Measurements from ENCODE around the gene VPS8.
A peak's percentile ranks its signal among the peaks of the same experiment; 100 is the strongest.
"Not testable (repeated sequence)": the region's sequence is repeated elsewhere in the genome, so short reads cannot be mapped to it uniquely, and the experiment has no call there.

Gene VPS8

DNA sequence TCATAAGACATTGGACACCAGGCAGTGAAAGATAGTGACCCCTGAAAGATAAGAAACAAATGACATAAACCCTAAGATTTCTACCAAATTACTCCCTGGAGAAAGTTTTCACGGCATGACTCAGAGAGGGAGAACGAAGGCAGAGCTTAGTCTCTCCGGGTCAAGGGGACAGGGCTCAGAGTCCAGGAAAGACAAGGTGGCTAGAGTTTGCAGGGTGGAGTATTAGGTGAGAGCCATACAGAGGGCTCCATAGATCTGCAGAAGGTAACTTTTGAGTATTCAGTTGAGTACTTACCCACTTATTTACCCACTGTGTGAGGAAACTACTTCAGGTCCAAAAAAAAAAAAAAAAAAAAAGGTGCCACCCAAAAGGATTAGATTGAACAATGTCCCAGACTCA is 197.7 kb downstream of the VPS8 start:
- DNase-seq = no peak

DNA sequence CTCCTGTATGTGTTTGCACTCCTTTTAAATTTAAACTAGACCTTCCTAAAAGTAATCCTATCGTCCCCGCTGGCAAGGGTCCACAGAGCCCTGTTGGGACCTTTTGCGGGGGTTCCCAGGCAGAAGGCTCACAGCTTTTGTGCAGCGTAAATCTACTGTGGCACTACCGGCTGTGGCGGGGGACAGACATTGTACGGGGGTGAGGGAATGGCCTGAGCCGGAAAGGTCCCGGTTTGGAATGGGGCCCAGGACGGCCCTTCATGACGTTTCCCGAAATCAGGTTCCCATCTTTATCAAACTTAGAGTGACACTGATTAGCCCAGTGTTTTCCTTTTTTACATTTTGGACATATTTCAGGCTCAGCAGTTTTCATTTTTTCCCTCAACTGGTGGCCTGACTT is 205.6 kb downstream of the VPS8 start:
- DNase-seq = not testable (repeated sequence)

- DNase-seq = not testable (repeated sequence)
Observed at GRCh38 chr3:185017996-185018395, 206.0 kb downstream of the VPS8 start.

GRCh38 chr3:185021256-185021655 is 209.3 kb downstream of the VPS8 start:
- no peak for DNase-seq

- no peak for DNase-seq
Observed at GRCh38 chr3:185024406-185024805, 212.4 kb downstream of the VPS8 start.

- no peak for DNase-seq
Observed at GRCh38 chr3:185024966-185025365, 213.0 kb downstream of the VPS8 start.

- DNase-seq = no peak
Observed at GRCh38 chr3:185028121-185028520, 216.2 kb downstream of the VPS8 start.

- no peak for DNase-seq
Observed at GRCh38 chr3:185029086-185029485, 217.1 kb downstream of the VPS8 start.

DNA sequence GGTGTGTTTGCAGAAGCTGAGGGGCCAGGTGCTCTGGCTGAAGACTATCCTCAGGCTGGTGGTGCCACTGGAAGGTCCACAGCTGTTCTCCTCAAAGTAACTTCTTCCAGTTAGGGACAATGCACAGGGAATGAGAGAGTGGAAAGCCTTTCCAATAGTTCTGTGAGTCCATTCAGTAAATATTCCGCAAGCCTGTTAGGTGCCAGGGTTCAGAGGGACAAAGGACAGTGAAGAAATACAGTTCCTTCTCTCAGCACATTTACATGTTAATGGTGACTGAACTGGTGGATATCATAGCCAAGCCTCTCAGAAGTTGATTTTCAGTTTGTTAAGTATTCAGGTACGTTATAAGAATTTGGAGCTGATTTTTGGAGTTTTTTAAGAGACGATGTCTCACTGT is 218.4 kb downstream of the VPS8 start:
- no peak for DNase-seq

DNA sequence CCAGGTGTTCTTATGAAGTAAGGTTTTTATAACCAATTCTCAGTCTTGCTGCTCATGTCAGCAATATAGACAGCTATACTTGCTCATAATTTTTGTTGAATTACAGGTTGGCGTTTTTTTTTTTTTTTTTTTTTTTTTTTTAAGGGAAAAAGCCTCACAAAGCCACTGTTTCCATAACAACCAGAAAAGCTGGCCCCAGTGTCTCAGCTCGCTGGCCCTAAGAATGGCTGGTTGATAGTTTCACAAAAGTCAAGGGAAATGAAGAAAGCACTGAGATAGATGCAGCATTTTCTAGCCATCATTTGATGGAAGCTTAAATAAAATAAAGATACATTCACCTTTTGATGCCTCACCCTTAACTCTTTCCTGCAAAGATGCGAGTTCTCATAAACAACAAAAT is 219.0 kb downstream of the VPS8 start:
- no peak for DNase-seq

DNA sequence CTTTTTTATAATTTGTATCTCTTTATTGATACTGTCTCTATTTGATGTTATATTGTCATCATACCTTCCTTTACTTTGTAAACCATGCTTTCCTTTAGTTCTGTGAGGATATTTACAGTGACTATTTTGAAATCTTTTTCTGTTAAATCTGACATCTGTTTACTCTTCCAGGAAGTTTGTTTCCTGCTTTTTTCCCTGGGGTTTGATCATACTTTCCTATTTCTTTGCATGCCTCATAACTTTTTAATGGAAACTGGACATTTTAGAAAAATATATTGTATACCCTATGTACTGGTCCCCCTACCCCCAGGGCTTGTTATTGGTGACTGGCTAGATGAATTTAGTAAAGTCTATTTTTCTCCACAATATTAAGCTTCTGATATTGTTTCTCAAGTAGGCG is 225.8 kb downstream of the VPS8 start:
- no peak for DNase-seq

DNA sequence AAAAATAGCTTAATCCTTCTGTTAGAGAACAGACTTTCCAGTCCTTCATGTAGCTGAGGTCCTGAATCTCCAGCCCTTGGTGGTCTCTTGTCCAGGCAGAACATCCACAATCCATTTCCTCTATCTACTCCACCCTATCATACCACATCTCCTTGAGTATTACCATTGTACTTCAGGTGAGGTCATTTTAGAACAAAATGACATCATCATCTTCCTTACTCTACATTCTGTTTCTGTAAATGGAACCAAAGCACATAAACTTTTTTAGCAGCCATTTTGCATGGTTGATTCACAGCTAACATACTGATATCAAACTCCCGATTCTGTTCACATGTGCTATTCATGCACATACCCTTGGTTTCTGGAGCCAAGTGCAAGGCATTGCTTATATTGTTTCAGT is 228.5 kb downstream of the VPS8 start:
- DNase-seq = no peak

DNA sequence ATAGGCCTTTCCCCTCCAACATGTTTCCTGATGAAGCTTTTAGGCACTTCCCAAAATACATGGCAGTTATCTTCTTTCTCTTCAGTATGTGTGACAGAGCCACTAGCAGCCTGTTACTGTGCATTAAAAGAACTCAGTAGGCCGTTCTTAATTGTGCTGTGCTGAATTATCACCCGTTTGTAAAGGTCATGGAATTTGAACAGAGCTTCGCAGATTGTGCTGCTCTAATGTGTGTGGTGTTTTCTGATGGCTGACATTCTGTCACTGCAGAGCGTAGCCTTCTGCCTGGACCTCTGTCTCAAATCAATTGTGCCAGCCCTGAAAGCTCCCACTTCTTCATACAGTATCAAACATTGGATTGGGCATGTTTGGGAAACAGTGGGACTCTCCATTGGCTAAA is 229.6 kb downstream of the VPS8 start:
- DNase-seq = no peak

DNA sequence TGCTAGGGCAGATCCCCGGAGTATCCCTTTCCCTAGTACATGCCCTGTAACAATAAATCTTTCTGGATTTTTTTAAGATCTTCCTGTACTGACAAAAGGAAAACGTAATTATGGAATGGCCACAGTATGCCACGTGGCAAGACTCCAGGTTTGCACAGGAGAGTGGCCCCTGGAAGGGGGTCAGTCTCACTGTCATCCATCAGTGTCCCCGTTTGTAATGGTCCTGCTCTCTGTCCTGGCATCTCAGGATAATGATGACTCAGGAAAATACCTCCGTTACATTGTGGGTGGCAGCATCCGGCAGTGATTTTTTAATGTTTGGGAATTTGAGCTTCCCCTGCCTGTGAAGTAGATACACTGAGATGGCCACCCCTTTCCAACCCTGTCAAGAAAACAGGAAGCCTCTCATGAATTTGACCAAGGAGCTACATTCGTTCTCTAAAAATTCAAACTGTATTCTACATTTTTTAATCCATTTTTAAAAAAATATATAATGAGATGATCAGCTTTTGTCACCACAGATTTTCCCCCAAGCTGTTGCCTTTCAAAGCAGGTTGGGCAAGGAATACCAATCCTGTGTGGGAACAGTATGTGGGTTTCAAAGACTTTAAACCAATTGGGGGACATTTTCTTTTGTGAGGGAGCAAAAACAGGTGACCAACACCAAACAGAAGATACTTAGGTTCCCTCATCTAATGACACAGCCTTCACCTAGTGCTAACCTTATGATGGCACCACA is 230.5 kb downstream of the VPS8 start:
- DNase-seq = no peak

DNA sequence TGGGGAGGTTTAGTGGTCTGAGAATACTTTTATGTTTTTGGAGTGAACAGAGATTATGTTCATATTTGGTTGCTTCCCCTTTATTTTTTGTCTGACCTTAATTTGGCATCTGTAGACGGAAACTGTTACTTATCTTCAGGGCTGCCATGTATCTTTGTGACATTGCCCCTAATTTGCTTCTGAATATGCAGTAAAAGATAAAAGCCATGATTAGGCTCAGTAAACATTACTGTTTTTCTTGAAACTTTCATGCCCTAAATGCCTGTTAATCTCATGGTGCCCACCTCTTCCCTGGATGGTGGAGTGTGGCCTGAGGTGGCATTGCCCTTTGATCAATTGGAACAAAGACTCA is 234.2 kb downstream of the VPS8 start:
- DNase-seq = no peak

DNA sequence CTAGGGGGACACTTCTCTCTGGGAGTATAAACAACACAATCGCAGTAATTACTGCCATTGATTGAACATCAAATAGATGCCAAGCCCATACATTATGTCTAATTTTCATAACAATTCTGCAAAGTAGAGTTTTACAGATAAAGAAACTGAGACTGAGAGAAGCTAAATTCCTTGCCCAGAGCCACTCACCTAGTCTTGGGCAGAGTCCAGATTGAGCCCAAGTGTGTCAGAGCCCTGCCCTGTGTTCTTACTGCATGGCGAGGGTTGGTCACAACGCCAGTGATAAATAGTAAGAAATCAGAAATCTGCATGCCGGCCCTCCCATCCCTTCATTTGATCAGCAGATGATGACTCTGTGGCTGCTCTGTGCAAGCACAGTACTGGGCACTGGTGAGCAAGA is 234.6 kb downstream of the VPS8 start:
- DNase-seq = no peak

- DNase-seq = no peak
Observed at GRCh38 chr3:185049710-185050109, 237.7 kb downstream of the VPS8 start.

GRCh38 chr3:185051801-185052200 is 239.8 kb downstream of the VPS8 start:
- no peak for DNase-seq

- no peak for DNase-seq
Observed at GRCh38 chr3:185052631-185053030, 240.7 kb downstream of the VPS8 start.

- DNase-seq = no peak
Observed at GRCh38 chr3:185056908-185057307, 244.9 kb downstream of the VPS8 start.

DNA sequence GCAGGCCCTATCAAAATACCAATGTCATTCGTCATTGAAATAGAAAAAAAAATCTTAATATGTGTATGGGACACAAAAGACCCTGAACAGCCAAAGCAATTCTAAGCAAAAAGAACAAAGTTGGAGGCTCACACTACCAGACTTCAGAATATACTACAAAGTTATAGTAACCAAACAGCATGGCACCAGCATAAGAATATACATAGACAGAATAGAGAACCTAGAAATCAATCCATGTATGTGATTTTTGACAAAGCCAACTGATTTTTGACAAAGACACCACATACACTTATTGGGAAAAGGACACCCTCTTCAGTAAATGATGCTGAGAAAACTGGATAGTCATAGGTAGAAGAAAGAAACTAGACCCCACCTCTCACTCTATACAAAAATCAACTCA is 245.9 kb downstream of the VPS8 start:
- no peak for DNase-seq

DNA sequence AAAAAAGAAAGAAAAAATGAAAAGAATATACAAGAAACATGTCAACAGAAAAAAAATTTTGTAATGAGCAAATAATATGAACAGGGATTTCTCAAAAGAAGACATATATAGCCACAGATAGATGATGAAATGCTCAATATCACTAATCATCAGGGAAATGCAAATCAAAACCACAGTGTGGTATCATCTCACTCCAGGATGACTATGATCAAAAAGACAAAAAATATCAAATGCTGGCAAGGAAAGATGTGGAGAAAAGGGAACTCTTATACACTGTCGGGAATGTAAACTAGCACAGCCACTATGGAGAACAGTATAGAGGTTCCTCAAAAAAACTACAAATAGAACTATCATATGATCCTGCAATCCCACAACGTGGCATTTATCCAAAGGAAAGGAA is 246.8 kb downstream of the VPS8 start:
- no peak for DNase-seq

DNA sequence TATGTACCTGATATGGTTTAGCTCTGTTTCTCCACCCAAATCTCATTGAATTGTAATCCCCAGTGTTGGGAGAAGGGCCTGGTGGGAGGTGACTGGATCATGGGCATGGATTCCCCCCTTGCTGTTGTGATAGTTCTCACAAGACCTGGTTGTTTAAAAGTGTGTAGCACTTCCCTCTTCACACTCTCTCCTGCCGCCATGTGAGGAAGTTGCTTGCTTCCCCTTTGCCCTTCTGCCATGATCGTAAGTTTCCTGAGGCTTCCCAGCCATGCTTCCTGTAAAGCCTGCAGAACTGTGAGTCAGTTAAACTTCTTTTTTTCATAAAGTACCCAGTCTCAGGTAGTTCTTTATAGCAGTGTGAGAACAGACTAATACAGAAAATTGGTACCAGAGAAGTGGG is 247.8 kb downstream of the VPS8 start:
- DNase-seq = peak; percentile 45

GRCh38 chr3:185060655-185061054 is 248.7 kb downstream of the VPS8 start:
- no peak for DNase-seq

DNA sequence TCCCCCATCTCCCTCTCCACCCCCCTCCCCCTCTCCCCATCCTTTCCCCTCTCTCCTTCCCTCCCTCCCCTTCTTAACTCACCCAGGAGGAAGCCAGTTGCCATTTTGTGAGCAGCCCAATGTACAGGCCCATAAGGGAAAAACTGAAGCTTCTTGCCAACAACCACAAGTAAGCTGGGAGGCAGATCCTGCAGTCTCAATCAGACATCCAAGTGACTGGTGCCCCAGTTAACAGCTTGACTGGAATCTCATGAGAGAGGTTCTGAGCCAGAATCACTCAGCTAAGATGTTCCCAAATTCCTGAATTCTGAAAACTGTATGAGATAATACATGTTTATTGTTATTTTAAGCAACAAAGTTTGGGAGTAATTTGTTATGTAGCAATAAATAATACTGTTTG is 250.2 kb downstream of the VPS8 start:
- DNase-seq = no peak

DNA sequence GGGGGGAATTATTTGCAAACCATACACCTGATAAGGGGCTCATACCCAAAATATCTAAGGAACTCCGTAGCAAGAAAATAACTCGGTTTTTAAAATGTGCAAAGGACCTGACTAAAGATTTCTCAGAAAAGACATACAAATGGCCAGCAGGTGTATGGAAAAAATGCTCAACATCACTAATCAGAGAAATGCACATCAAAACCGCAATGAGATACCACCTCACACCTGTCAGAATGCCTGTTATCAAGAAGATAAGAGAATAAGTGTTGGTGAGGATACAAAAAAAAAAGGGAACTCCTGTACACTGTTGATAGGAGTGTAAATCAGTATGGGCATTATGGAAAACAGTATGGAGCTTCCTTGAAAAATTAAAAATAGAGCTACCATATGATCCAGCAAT is 251.5 kb downstream of the VPS8 start:
- DNase-seq = no peak
